HG02588 (cell line): ENCODE results near the gene LRRC74B.

Experiments used
- ATAC-seq: cut with Tn5 transposase; IDR thresholded peaks from one replicate; pipeline ENCODE4 v1.9.1; 2021; ENCODE audit warnings: mild to moderate bottlenecking, moderate library complexity; ENCODE audit not compliant: unreplicated experiment

LRRC74B gene

DNA sequence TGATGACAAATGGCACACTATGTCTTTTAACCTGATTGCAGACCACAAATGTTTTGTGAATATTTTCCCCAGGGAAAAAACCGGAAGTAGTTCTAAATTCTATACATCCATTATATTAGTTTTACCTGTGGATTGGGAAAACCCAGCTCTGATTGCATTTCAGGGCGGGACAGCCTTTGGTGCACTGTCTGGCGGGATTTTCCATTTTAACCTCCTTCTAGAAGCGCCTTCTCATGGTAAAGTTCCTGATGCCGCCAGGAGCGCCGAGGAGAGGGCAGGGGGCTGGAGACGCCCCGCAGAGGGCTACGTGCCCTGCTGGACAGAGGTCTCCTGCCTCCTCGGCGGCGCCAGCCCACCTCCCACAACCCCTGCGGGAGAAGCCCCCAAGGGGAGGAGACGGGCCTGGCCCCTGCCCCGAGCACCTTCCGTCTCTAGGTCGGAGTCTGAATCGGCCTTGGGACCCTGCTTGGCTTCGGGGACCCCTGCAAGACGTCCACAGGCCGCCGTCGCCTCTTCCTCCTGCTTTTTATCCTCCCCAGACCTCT is 32.0 kb upstream of the LRRC74B start:
- no peak for ATAC-seq

DNA sequence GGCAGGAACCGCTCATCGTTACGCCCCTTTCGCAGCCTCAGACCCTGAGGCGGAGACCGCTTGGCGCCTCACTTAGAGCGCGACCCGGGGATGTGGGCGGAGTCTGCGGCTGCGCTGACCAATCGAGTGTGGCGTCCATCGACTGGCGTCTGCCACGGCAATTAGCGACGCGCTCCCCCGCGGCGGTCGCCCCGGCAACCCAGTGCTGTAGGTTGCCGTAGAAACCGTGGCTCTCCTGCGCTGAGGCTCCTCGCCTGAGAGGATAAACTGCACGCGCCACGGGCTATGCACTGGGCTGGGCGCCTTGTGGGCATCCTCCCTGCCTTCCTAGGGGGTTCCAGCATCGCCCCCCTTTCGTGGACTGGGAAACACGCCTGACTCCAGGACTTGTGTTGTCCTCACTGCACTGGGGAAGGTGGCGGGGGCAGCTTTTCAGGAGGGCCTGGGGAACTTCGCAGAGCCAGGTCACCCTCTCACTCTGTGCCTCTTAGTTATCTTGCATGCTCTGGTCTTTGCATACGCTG is 31.5 kb upstream of the LRRC74B start:
- peak; percentile 79 for ATAC-seq

DNA sequence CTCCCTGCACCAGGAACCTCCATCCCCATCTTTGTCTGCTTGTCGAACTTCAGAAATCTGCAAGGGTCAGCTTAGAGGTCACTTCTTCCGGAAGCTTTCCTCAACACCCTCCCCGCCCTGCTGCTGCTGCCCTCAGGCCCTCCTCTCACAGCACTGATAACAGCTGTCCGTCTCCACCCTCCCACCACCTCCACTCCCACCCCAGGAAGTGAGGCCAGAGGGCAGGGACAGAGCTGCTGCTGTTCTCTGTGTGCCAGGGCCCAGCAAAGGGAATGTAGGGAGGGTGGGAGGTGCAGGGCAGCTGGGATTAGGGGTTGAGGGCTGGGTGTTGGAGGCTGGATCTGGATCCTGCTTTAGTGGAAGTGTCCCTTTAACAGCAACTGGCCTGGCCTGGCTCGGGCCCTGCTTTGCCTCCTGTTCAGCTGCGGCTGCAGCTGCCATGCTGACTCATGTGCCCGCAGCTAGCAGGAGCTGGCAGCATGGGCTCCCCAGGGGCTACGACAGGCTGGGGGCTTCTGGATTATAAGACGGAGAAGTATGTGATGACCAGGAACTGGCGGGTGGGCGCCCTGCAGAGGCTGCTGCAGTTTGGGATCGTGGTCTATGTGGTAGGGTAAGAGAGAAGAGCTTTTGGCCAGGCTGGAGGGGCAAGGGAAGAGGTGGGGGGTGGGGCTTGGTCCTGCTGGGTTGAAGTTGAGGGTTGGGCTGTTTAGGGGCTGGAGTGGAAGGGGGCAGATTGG is 30.9 kb upstream of the LRRC74B start, which contains the start of gene P2RX6:
TSS of gene P2RX6 (plus strand) at position 440 of the 740 bp plus-strand sequence. CDS start at position 450, 10 bp downstream.
- ATAC-seq, result no peak

DNA sequence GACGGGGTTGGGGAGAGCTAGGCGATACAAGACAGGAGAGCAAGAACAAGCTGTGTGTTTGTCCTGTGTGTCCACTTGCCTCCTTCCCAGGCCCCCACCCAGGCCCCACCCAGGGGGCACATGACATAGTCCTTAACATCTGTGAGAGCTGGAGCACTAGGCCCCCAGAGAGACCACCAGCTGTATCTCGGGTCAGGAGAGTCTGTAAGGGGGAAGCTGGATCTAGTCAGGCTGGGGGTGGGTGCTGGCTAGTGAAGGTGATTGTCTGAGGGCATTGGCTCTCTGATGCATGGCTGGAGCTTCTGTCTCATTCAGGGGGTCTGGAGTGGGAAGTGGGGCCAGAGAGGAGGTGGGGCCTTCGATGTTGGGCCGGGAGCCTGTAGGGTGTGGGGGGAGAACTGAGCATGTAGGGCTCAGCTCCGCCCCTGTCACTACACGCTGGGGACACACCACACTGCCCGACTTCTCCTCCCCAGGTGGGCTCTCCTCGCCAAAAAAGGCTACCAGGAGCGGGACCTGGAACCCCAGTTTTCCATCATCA is 30.2 kb upstream of the LRRC74B start:
- ATAC-seq, result no peak

DNA sequence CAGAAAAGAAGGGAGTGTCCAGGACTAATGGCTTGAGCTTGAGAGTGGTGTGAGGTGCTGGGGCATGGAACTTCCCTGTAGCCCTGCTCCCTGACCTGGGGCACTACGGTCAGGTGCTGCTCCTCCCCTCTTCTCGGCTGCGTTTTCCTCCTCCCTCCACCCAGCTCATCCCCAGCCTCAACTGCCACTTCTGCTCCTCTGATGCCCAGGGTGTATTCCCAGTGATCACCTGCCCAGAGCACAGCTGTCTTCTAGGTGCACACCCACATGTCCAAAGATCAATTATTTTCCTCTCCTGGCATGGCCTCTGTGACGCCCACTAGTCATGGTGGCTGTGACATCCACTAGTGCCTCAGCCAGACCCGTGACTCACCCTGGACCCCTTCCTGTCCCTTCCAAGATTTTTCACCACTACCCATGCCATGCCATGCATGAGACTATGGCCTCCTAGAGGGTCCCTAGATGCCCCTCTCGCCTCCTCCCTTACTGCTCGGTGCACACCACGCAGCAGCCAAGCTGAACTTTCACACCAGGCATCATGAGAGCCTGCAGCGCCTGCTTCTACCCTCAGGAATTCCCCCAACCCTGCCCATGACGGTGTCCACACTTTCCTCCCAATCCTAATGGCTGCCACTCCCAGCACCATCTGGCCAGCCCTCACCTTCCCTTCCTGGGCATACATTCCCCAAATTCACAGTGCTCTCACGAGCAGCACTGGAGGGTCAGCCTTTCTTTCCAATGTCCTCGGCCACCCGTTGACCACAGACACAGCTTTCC is 28.9 kb upstream of the LRRC74B start:
- no peak for ATAC-seq

DNA sequence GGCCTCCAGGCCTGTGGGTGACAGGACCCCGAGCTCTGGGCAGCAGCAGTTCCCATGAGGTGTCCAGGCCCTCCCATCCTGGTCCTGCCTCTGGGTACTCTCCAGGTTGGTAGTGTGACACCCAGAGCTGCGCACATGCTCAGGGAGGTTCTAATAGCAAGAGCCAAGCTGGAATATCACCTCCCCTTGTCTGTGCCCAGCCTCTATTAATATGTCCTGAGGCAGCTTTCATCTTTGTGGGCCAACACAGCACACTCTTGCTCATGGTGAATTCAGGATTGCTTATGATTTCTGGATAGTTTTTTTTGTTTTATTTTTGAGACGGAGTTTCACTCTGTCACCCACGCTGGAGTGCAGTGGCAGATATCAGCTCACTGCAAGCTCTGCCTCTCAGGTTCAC is 27.4 kb upstream of the LRRC74B start:
- ATAC-seq, result no peak

DNA sequence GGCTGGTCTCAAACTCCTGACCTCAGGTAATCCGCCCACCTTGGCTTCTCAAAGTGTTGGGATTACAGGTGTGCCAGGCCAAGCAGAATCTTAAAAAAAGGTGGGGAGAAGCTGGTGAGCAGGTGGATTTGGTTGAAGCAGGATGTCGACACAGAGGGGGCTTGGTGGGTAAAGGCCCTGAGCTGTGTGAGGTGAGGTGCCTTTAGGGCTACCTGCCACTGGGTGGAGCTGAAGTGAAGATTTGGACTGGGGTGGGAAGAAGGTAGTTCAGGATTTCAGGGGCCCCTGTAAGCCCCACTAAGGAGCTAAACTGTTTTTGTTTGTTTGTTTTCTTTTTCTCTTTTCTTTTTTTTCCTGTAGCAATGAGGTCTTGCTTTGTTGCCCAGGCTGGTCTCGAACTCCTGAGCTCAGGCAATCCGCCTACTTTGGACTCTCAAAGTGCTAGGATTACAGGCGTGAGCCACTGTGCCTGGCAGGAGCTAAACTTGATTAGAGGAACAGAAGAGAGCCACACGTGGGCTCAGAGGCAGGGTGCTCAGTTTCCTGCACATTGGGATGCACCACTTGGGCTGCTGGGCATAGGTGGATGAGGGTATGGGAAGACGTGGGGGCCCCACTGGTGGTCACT is 24.8 kb upstream of the LRRC74B start:
- no peak for ATAC-seq

DNA sequence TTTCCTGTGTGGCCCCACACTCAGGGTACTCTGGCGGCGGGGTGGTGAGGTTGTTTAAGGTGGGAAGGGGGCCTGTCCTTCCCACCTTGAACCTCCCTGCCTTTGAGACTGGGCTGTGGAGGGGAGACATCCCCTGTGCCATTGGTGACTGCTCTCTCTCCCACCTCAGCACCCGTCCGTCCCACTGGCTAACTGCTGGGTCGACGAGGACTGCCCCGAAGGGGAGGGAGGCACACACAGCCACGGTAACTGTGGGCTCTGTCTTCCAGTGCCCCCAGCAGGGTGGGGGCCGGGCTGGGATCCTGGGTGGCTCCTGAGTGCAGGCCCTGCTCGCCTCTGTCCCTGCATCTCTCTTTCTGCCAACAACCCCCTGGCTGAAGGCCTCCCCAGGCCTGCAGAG is 23.2 kb upstream of the LRRC74B start:
- no peak for ATAC-seq

DNA sequence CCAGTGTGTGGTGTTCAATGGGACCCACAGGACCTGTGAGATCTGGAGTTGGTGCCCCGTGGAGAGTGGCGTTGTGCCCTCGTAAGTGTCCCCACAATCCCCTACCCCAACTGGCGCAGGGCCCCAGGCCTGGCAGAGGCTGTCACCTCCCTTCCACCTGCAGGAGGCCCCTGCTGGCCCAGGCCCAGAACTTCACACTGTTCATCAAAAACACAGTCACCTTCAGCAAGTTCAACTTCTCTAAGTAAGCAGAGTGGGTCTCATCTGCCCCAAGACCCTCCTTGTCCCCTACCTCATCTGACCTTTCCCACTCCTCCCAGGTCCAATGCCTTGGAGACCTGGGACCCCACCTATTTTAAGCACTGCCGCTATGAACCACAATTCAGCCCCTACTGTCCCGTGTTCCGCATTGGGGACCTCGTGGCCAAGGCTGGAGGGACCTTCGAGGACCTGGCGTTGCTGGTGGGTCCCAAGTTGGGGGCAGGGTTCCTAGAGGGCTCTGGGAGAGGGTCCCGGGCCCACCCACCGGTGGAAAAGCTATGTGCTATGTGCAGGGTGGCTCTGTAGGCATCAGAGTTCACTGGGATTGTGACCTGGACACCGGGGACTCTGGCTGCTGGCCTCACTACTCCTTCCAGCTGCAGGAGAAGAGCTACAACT is 22.7 kb upstream of the LRRC74B start:
- ATAC-seq, result no peak

DNA sequence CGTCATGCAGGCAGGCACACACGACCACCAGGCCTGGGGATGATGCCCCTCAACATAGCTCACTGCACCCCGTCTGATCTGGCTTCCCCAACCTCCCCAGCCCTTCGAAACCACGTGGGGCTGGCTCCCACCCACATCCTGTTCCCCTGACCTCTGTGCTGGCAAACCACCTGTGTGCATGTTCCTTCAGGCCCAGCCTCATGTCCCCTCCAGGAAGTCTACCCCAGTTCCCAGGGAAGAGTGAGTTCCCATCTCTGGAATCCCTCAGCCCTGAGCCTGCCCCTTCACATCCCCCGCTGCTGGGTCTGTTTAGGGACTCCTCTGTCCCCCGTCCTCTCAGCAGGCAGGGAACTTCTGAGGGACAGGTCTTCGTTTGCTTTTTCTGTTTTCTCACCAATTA is 20.5 kb upstream of the LRRC74B start:
- ATAC-seq, result no peak

DNA sequence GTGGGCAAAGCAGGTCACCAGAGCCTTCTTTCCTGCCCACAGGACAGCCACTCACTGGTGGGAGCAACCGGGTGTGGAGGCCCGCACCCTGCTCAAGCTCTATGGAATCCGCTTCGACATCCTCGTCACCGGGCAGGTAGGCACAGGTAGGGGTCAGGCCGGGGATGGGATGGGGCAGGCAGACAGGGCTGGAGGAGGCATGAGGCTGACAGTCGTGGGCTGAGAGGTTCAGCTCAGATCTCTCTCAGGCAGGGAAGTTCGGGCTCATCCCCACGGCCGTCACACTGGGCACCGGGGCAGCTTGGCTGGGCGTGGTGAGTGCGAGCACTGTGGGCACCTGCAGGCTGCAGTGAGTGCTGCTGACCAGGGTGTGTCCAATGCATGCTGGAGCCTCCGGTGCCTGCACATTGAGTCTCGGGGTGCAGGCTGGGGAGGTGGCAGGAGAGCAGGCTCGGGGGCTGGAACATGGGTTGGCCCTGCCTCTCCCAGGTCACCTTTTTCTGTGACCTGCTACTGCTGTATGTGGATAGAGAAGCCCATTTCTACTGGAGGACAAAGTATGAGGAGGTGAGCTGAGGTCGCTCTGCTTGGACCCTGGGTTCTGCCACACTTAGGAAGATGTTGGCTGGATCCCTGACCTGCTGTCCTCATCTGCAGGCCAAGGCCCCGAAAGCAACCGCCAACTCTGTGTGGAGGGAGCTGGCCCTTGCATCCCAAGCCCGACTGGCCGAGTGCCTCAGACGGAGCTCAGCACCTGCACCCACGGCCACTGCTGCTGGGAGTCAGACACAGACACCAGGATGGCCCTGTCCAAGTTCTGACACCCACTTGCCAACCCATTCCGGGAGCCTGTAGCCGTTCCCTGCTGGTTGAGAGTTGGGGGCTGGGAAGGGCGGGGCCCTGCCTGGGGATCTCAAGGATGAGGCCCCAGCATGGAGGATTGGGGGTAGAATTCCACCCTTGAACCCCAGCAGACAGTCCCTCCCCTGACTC is 19.7 kb upstream of the LRRC74B start:
- ATAC-seq, result no peak

DNA sequence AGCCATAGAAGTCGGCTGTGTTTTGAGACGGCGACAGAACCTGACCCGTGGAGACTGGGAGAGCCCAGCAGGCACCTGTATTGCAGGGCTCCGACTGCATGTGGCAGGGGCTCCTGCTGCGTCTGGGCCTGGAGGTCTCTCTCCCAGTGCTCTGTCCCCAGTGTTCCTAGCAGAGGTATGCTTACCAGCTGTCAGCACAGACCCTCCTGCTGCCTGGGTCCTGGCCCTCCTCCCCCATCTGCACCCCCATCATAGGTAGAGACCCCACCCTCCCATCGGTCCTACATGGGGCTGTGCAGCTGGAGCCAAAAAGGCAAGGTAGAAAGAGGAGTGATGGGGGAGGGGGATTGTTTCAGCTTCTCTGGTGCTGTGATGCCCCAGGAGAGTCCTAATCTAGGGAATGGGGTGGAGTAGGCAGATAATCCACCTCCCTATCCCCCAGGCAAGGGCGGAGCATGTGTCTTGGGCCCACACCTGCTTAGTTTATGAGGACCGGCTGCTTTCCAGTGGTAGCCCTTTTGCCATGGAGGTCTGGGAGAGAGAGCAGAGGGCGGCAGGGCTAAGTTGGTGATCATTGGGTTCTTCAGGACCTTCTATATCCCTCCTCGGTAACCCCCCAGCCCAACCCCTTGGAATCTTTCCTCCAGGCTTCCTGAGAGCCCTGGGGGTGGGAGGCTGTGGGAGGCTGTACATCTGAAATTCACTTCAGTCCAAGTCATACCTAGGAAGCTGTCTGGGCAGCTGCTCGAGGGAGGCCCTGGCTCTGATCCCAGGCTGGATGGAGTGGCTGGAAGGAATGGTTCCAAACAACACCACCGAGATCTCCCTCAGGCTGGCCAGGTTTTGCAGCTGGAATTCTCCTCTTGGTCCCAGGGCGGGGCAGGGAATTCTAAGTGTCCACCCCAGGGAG is 18.7 kb upstream of the LRRC74B start:
- no peak for ATAC-seq

DNA sequence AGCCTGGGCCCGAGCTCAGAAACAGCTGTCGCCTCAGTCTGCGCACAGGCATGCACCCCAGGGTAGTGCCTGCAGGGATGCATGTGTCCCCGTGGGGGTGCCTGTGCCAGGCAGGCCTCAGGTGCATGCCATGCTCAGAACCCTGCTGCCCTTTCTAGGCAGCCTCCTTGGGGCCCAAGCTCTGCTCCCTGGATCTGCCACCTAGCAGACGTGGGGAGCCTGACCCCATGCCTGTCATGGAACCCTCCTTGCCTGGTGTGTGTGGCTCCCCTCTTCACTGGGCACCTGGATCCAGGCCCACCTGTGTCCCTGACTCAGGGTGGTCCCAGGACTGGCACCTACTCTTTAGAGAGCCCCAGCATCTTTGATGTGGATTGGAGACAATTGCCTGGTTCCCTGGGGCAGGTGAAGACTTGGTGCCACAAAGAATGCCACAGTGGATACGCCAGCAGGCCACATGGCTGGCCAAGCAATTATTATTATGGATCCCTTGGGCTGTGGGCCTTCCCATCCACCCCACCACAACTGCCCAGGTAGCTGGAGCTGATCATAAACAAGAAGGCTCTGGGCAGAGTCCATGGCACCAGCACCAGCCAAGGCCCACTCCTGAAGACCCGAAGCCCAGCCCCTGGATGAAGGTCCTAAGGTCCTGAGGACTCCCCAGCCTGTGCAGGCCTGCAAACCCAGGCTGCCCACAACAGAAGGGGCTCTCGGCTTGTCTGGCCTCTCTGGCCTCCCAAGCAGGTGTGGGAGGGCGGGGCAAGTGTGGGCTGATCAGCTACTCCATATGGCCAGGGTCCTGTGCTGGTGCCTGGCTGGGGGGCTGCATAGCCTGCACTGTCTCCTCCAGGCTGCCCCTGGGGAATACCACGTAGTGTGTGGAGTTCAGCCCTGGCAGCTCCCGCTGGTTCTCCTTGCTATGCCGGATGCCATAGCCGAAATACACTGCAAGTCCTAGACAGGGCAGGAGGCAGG is 17.2 kb upstream of the LRRC74B start:
- no peak for ATAC-seq

DNA sequence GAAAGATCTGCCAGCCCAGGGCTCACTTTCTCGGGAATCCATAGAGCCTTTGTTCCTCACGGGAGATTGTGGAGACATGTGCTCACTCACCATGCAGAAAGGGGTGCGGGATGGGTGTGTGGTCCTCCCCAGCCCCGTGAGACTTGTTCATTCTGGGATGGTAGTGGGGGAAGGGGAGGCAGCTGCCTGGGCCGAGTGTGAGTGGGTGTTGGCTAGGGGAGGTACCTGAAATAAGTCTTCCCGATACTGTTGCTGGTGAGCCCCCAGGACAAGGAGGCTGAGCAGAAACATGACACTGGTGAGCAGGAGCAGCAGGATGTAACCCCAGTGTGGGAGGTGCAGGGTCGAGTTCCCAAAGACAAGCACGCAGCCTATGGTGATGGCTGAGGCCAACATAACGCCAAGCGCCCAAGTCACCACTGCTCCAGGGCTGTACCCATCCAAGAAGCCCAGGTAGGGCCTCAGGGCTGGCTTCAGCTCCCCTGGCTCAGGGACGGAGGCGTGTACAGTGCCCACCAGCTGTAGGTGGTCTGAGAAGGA is 16.2 kb upstream of the LRRC74B start:
- ATAC-seq, result no peak

DNA sequence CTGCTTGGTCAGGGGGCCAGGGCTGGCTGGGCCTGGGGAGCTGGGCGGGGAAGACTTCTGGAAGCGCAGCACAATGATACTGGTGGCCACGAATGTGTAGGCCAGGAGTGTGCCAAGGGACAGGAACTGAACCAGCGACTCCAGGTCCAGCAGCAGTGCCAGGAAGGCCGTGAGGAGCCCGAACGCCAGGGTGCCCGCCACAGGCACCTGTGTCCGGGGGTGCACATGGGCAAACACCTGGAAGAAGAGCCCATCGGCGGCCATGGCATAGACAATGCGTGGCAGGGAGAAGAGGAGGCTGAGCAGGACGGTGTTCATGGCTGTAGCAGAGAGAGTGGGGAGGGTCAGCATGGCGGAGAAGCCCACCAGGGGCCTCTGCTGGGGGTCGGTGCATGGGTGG is 15.7 kb upstream of the LRRC74B start:
- ATAC-seq, result no peak

DNA sequence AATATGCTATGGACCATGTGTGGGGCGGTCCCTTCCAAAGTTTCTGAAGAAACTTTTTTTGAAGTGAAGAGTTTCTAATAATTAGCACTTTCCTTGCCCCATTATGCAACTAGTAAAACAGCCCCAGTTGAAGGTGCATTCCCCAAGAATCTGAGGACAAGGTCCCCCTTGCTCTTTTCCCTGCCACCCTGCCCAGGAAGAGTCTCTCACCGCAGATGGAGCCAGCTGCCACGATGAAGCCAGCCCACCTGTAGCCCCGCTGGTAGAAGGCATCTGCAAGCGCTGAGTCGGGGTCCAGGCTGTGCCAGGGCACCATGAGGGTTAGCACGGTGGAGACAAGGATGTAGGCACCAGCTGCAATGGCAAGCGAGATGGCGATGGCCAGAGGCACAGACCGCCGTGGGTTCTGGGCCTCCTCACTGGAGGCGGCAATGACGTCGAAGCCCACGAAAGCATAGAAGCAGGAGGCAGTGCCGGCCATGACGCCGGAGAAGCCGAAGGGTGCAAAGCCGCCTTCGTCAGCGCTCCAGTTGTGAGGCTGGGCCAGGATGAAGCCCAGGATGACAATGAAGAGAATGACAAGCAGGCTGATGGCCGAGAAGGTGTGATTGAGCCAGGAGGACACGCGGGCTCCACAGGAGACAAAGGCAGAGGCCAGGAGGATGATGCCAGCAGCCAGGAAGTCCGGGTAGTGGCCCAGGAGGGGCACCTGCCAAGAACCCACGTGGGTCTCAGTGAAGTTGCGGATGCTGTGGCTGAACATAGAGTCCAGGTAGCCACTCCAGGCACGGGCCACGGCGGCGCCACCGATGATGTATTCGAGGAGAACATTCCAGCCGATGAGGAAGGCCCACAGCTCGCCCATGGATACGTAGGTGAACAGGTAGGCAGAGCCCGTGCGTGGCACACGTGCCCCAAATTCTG is 14.9 kb upstream of the LRRC74B start:
- no peak for ATAC-seq
